ENCODE results near the gene CPA1. TPM values are rescaled to one million over a fixed set of nuclear protein-coding genes. Genes with fewer than 3 reads are reported as not detected.

CPA1 gene
- total RNA-seq, 2 donors from 2014 or later: not detected

DNA sequence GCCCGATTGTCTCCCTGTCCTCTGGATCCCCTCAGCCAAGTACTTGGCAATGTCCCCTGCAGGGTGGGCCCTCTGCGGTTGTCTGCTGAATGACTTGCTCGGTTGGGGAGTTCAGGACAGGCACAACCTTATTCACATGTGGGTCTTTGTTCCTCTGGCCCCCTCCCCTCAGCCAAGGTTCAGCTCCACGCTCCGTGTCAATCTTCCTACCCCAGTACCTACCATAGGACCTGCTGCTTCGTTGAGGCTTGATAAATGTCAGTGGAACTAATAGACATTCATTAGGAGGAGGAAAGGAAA, 28.6 kb upstream of the CPA1 start:
- Histone ChIP-seq H3K4me3 (ENCODE audit: low read length) (no peak overlapping the region), H3K9ac (ENCODE audit: extremely low read depth, low read length, poor library complexity, severe bottlenecking) (no peak overlapping the region), H3K4me1 (ENCODE audit: control insufficient read depth, insufficient read depth, low read length) (peaks cover 5% of the 10 kb centered on the region), H3K27ac (ENCODE audit: low read depth, low read length) (peak overlapping the region; percentile 97), H3K9me3 (ENCODE audit: control insufficient read depth, low read length) (no peaks in the 10 kb centered on the region), H3K36me3 (ENCODE audit: control insufficient read depth, insufficient read depth, low read length) (no peaks in the 10 kb centered on the region), H3K27me3 (ENCODE audit: control insufficient read depth, insufficient read depth, low read length, poor library complexity, severe bottlenecking) (peaks cover 6% of the 10 kb centered on the region)
- Mint-ChIP-seq H3K27ac (no peak overlapping the region), H3K36me3 (ENCODE audit: low read depth) (no peaks in the 10 kb centered on the region), H3K4me1 (peaks cover 32% of the 10 kb centered on the region), H3K4me3 (no peak overlapping the region), H3K27me3 (ENCODE audit: insufficient read depth) (peaks cover 11% of the 10 kb centered on the region), H3K9me3 (no peaks in the 10 kb centered on the region)
- no peak for DNase-seq
- 57 to 73% methylated on average over 2 to 6 of the region's 6 CpGs for WGBS, 2 experiments (ENCODE audit: insufficient coverage in 1 of 2, insufficient read length in 1 of 2)
- TF ChIP-seq, protein P1, sequence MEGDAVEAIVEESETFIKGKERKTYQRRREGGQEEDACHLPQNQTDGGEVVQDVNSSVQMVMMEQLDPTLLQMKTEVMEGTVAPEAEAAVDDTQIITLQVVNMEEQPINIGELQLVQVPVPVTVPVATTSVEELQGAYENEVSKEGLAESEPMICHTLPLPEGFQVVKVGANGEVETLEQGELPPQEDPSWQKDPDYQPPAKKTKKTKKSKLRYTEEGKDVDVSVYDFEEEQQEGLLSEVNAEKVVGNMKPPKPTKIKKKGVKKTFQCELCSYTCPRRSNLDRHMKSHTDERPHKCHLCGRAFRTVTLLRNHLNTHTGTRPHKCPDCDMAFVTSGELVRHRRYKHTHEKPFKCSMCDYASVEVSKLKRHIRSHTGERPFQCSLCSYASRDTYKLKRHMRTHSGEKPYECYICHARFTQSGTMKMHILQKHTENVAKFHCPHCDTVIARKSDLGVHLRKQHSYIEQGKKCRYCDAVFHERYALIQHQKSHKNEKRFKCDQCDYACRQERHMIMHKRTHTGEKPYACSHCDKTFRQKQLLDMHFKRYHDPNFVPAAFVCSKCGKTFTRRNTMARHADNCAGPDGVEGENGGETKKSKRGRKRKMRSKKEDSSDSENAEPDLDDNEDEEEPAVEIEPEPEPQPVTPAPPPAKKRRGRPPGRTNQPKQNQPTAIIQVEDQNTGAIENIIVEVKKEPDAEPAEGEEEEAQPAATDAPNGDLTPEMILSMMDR (conservative IDR thresholded peaks at IDR 0.05): no peak

DNA sequence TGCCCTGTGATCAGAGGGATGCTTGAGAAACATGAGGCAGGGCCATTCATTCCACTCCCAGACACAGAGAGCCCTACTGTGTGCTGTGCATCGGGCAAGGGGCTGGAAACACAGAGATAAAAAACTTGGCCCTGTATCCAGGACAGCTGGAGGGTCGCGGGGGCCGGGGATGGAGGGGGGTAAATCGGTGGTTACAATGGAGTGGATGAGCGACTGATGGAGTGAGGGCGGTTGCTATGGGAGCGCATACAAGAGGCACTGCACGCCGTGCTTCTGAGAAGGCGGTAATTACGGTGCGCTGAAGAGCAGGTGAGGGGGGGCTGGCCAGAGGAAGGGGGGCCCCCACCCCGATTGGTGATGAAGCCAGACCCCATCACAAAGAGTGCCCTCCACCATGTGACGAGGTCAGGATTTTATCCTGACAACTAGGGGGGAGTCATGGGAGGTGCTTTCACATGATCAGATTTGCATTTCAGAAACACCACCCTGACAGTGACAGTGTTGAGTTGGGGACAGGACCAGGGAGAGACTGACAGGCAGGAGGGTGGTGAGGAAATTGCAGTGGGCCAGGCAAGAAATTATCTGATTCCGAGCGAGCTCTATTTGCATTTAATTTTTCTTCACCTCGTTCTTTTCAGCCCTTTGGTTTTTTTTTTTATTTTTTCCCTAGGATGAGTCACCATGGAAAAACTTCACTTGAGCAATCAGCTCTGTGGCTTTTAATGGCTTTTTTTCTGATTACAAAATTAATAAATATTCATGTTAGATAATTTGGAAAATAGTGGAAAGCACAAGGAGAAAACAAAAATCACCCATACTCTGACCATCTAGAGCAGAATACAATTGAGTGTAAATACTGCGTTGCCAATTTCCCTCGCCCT, 27.9 kb upstream of the CPA1 start:
- no peaks in the 10 kb centered on the region for H3K9me3 Mint-ChIP-seq
- no peak overlapping the region for H3K9ac ChIP-seq (ENCODE audit: extremely low read depth, low read length, poor library complexity, severe bottlenecking)
- peaks cover 5% of the 10 kb centered on the region for H3K4me1 ChIP-seq (ENCODE audit: control insufficient read depth, insufficient read depth, low read length)
- peaks cover 6% of the 10 kb centered on the region for H3K27me3 ChIP-seq (ENCODE audit: control insufficient read depth, insufficient read depth, low read length, poor library complexity, severe bottlenecking)
- H3K27me3 Mint-ChIP-seq (ENCODE audit: insufficient read depth): peaks cover 11% of the 10 kb centered on the region
- H3K9me3 ChIP-seq (ENCODE audit: control insufficient read depth, low read length): no peaks in the 10 kb centered on the region
- H3K4me3 Mint-ChIP-seq: no peak overlapping the region
- 65 to 80% methylated on average over 16 to 20 of the region's 20 CpGs for WGBS, 2 experiments (ENCODE audit: insufficient coverage in 1 of 2, insufficient read length in 1 of 2)
- no peaks in the 10 kb centered on the region for H3K36me3 Mint-ChIP-seq (ENCODE audit: low read depth)
- no peak overlapping the region for H3K27ac Mint-ChIP-seq
- TF ChIP-seq, protein P1 (conservative IDR thresholded peaks at IDR 0.05): no peak
- no peak overlapping the region for H3K4me3 ChIP-seq (ENCODE audit: low read length)
- no peak for DNase-seq
- no peaks in the 10 kb centered on the region for H3K36me3 ChIP-seq (ENCODE audit: control insufficient read depth, insufficient read depth, low read length)
- H3K27ac ChIP-seq (ENCODE audit: low read depth, low read length): peak overlapping the region; percentile 97
- H3K4me1 Mint-ChIP-seq: peaks cover 33% of the 10 kb centered on the region

DNA sequence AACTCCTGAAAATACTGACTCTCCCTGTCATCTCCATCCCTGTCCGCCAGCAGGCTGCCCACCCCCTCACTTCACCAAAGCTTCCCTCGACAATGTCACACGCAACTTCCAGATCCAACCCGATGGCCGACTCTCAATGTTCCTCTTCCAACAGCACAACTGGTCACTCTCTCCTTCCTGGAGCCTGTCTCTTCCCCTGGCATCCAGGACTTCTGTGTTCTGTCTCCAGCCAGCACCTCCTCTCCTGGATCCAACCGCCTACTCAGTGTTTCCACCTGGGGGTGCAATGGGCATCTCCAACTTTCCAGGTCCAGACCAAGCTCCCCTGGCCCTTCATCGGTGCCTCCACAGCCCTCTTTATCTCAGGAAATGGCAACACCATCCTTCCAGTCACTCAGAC, 27.1 kb upstream of the CPA1 start:
- no peak overlapping the region for H3K4me3 Mint-ChIP-seq

More for the DNA sequence above, 27.1 kb upstream of the CPA1 start:
- Histone ChIP-seq H3K9me3 (ENCODE audit: control insufficient read depth, low read length) (no peaks in the 10 kb centered on the region), H3K36me3 (ENCODE audit: control insufficient read depth, insufficient read depth, low read length) (no peaks in the 10 kb centered on the region), H3K4me1 (ENCODE audit: control insufficient read depth, insufficient read depth, low read length) (peaks cover 5% of the 10 kb centered on the region), H3K4me3 (ENCODE audit: low read length) (no peak overlapping the region), H3K27ac (ENCODE audit: low read depth, low read length) (no peak overlapping the region), H3K27me3 (ENCODE audit: control insufficient read depth, insufficient read depth, low read length, poor library complexity, severe bottlenecking) (peaks cover 6% of the 10 kb centered on the region), H3K9ac (ENCODE audit: extremely low read depth, low read length, poor library complexity, severe bottlenecking) (no peak overlapping the region)
- Mint-ChIP-seq H3K9me3 (no peaks in the 10 kb centered on the region), H3K36me3 (ENCODE audit: low read depth) (no peaks in the 10 kb centered on the region), H3K27me3 (ENCODE audit: insufficient read depth) (peaks cover 10% of the 10 kb centered on the region), H3K4me1 (peaks cover 33% of the 10 kb centered on the region), H3K27ac (no peak overlapping the region)
- no peak for DNase-seq
- 90 to 91% methylated on average over 6 to 7 of the region's 7 CpGs for WGBS, 2 experiments (ENCODE audit: insufficient coverage in 1 of 2, insufficient read length in 1 of 2)
- TF ChIP-seq, protein P1 (conservative IDR thresholded peaks at IDR 0.05): no peak

Measured in endodermal cell (in vitro differentiated cells).